K562 (cell line): ENCODE measurements around the gene CC2D1A. TPM values are rescaled to one million over a fixed set of nuclear protein-coding genes. Genes with fewer than 3 reads are reported as not detected.

Experiments
- ATAC-seq: fragments of 200-7000 bp; cut with Tn5 transposase; 3 replicates; pipeline ENCODE4 v1.9.1; 2020; ENCODE audit warnings: moderate library complexity
- BruUV-seq: library from RNA; stranded (reverse); fragments of 400-500 nt; replicated peaks from 2 replicates; lab custom pipeline; 2021; lab: Mats Ljungman, UMichigan
- CTCF ChIA-PET: fragments of 300-600 bp; formaldehyde crosslinking; extraction: SDS; loops from one replicate; lab custom pipeline; 2021; ENCODE audit warnings: low intra/inter-chr PET ratio; lab: Yijun Ruan, JAX
- POLR2A ChIA-PET: fragments of 300-600, 350-650 bp; sonication (Branson Sonifier 250); formaldehyde crosslinking; extraction: SDS; loops from one replicate; lab custom pipeline; 2021; ENCODE audit warnings: antibody characterized with exemption, inconsistent platforms; lab: Yijun Ruan, JAX
- DNase-seq, 4 experiments: peaks; one replicate each; pipeline versions ENCODE4 v3.0.0 to v3.0.0-alpha.2; 2011 to 2018; ENCODE audit warnings: low spot score in 3 of 4, mixed read lengths in 3 of 4; ENCODE audit errors: extremely low read depth in 1 of 4
- FAIRE-seq: peaks from 2 replicates; lab custom pipeline; 2011; peaks lifted over from hg19 to GRCh38; lab: Jason Lieb, UNC
- H2AFZ ChIP-seq: 2 replicates; pipeline ENCODE4 v1.6.0; 2011; ENCODE audit warnings: low read depth, low read length, control low read depth, inconsistent platforms
- H3K27ac ChIP-seq: fragments of 200-600 bp; 3 replicates; pipeline ENCODE4 v1.8.0; 2011; ENCODE audit warnings: low read depth, mild to moderate bottlenecking, control low read depth, inconsistent platforms, low read length, moderate library complexity, mixed read lengths; ENCODE audit errors: extremely low read depth
- H3K27me3 ChIP-seq, 2 experiments: fragments of 300-600 bp in 1 of 2; 2 replicates in 1 of 2; 3 replicates in 1 of 2; pipeline versions ENCODE4 v1.6.0 to v1.8.0; 2011; ENCODE audit warnings: inconsistent platforms in 2 of 2, low read length in 2 of 2, mild to moderate bottlenecking in 1 of 2, mixed read lengths in 1 of 2, moderate library complexity in 1 of 2; ENCODE audit not compliant: control insufficient read depth in 2 of 2, insufficient read depth in 2 of 2
- H3K36me3 ChIP-seq: fragments of 300-600 bp; 3 replicates; pipeline ENCODE4 v1.8.0; 2011; ENCODE audit warnings: mild to moderate bottlenecking, low read length, inconsistent platforms; ENCODE audit not compliant: control insufficient read depth, insufficient read depth
- H3K4me1 ChIP-seq, 2 experiments: fragments of 200-600 bp in 1 of 2; replicated peaks in 1 of 2; 2 replicates in 1 of 2; 3 replicates in 1 of 2; pipeline versions ENCODE4 v1.5.1 to v1.8.0; 2011; ENCODE audit warnings: inconsistent platforms in 2 of 2, low read length in 2 of 2, mild to moderate bottlenecking in 1 of 2, mixed read lengths in 1 of 2, moderate library complexity in 1 of 2; ENCODE audit not compliant: control insufficient read depth in 2 of 2, insufficient read depth in 2 of 2
- H3K4me2 ChIP-seq: 2 replicates; pipeline ENCODE4 v1.6.1; 2011; ENCODE audit warnings: low read length, control low read depth, inconsistent platforms, mixed read lengths; ENCODE audit not compliant: insufficient read depth
- H3K4me3 ChIP-seq: fragments of 200-600 bp; sonication (generic), shearing (Covaris generic); 2 replicates; pipeline ENCODE4 v1.5.1; 2016; ENCODE audit warnings: control low read depth, inconsistent platforms
- H3K79me2 ChIP-seq: fragments of 200-600 bp; 3 replicates; pipeline ENCODE4 v1.8.0; 2011; ENCODE audit warnings: low read length, inconsistent platforms; ENCODE audit not compliant: control insufficient read depth, insufficient read depth
- H3K9ac ChIP-seq, 2 experiments: 2 replicates each; pipeline versions ENCODE4 v1.6.0 to v1.6.1; 2011; ENCODE audit warnings: low read depth in 2 of 2, low read length in 2 of 2, control low read depth in 1 of 2, inconsistent platforms in 1 of 2, mild to moderate bottlenecking in 1 of 2, mixed read lengths in 1 of 2; ENCODE audit not compliant: insufficient read depth in 1 of 2
- H3K9me1 ChIP-seq: one replicate; pipeline ENCODE4 v1.6.0; 2011; ENCODE audit warnings: inconsistent platforms, mild to moderate bottlenecking, low read length, moderate library complexity; ENCODE audit not compliant: control insufficient read depth, insufficient read depth
- H3K9me3 ChIP-seq: replicated peaks from 2 replicates; pipeline ENCODE4 v1.5.1; 2011; ENCODE audit warnings: low read depth, low read length, inconsistent platforms; ENCODE audit not compliant: control insufficient read depth, insufficient read depth
- H4K20me1 ChIP-seq: replicated peaks from 2 replicates; pipeline ENCODE4 v1.6.1; 2011; ENCODE audit warnings: low read length, inconsistent platforms, mixed read lengths; ENCODE audit not compliant: control insufficient read depth, insufficient read depth
- ARID1B ChIP-seq: fragments of 450-650 bp; IDR thresholded peaks from 2 replicates; pipeline ENCODE4 v1.6.1; 2016; ENCODE audit warnings: antibody characterized with exemption, mild to moderate bottlenecking, inconsistent platforms
- ATF2 ChIP-seq: sonication (generic); formaldehyde crosslinking; IDR thresholded peaks from 2 replicates; pipeline ENCODE4 v1.8.1; 2022; ENCODE audit warnings: missing genetic modification reagents
- BRD9 ChIP-seq: fragments of 450-650 bp; IDR thresholded peaks from 2 replicates; pipeline ENCODE4 v1.6.1; 2018; ENCODE audit warnings: low read depth; ENCODE audit not compliant: partially characterized antibody
- DACH1 ChIP-seq: fragments of 450-650 bp; IDR thresholded peaks from 2 replicates; pipeline ENCODE4 v1.6.1; 2018; ENCODE audit not compliant: partially characterized antibody
- HCFC1 ChIP-seq: IDR thresholded peaks from 2 replicates; pipeline ENCODE4 v1.6.1; 2012; ENCODE audit warnings: low read depth, low read length, improper control_type of control experiment
- POLR3A ChIP-seq: IDR thresholded peaks from 2 replicates; pipeline ENCODE4 v1.6.1; 2011; ENCODE audit warnings: borderline replicate concordance, mild to moderate bottlenecking, moderate library complexity; ENCODE audit not compliant: insufficient read length, insufficient read depth; ENCODE audit errors: extremely low read depth
- RAD51 ChIP-seq: fragments of 450-650 bp; IDR thresholded peaks from 2 replicates; pipeline ENCODE4 v1.7.1; 2016; ENCODE audit warnings: low read depth, mild to moderate bottlenecking, borderline replicate concordance
- SFPQ ChIP-seq: fragments of 200-400 bp; formaldehyde crosslinking; IDR thresholded peaks from 2 replicates; pipeline ENCODE4 v1.6.1; 2017; ENCODE audit warnings: mild to moderate bottlenecking, low read depth, low read length, moderate library complexity
- TFAP4 ChIP-seq: sonication (generic); formaldehyde crosslinking; IDR thresholded peaks from 2 replicates; pipeline ENCODE4 v1.8.0; 2022; ENCODE audit warnings: missing genetic modification reagents, mild to moderate bottlenecking, moderate library complexity, borderline replicate concordance
- VEZF1 ChIP-seq: fragments of 200-800 bp; sonication (Bioruptor generic); IDR thresholded peaks from 2 replicates; pipeline ENCODE4 v1.6.1; 2017; ENCODE audit warnings: missing genetic modification characterization, missing compliant biosample characterization
- ZNF384 ChIP-seq: IDR thresholded peaks from 2 replicates; pipeline ENCODE4 v1.6.1; 2012; ENCODE audit warnings: low read depth, low read length, improper control_type of control experiment
- ZNF512 ChIP-seq: IDR thresholded peaks from 2 replicates; pipeline ENCODE4 v1.6.1; 2016; ENCODE audit warnings: missing genetic modification characterization, missing compliant biosample characterization
- ZNF586 ChIP-seq: fragments of 450-650 bp; formaldehyde crosslinking; conservative IDR thresholded peaks from 2 replicates; pipeline ENCODE4 v1.4.0; 2020; ENCODE audit warnings: mild to moderate bottlenecking, moderate library complexity
- ZNF696 ChIP-seq: fragments of 250-450 bp; sonication (Bioruptor Pico); conservative IDR thresholded peaks from 2 replicates; pipeline ENCODE4 v1.4.0; 2020; ENCODE audit warnings: mild to moderate bottlenecking, moderate library complexity
- ZNF79 ChIP-seq: fragments of 250-450 bp; sonication (Bioruptor Pico); IDR thresholded peaks from 2 replicates; pipeline ENCODE4 v1.4.0; 2020; ENCODE audit warnings: low read depth, mild to moderate bottlenecking, moderate library complexity
- WGBS: fragments of 100-300 bp; shearing (Covaris generic); methylation state at CpG from one replicate; pipeline ENCODE4 v1.1.6; 2016; ENCODE audit warnings: low coverage, mixed read lengths; ENCODE audit not compliant: insufficient coverage; ENCODE audit errors: missing lambda C conversion rate; 5-methylcytosine and 5-hydroxymethylcytosine counted together
- in situ Hi-C: fragments of 300-500 bp; cut with MboI; formaldehyde crosslinking; loops from 4 replicates; pipeline ENCODE4 v1.15.0; 2018; ENCODE audit warnings: inconsistent platforms, mixed read lengths
- intact Hi-C: fragments of 100-400 bp; cut with micrococcal nuclease; formaldehyde crosslinking; loops from 2 replicates; pipeline ENCODE4 v1.14.2; 2022
- polyA plus RNA-seq, 8 experiments: library from polyadenylated mRNA; depleted of rRNA in 4 of 8; stranded (reverse) in 5 of 8; unstranded in 3 of 8; fragments of >200 nt; fragmentation: Nextera tagmentation in 2 of 8; fragmentation: Illumina TruSeq in 1 of 8; extraction: Ambion mirVana in 2 of 8; extraction: Trizol in 1 of 8; gene quantifications; 2 replicates each; pipeline versions ENCODE4 v1.2.1 to v1.2.3, GENCODE V29; 2011 to 2014; ENCODE audit warnings: inconsistent platforms in 1 of 8, missing spikeins in 1 of 8
- total RNA-seq, 7 experiments: library from RNA; depleted of rRNA in 6 of 7; stranded (reverse); fragments of >200 nt in 6 of 7; fragmentation: Illumina TruSeq in 2 of 7; extraction: Trizol in 2 of 7; gene quantifications; 2 replicates each; pipeline versions ENCODE4 v1.2.1 to v1.2.3, GENCODE V29; 2011 to 2021; ENCODE audit warnings: low replicate concordance in 1 of 7

The CC2D1A gene
- total and polyA plus RNA-seq, 9 of the 15 experiments (the other 6 are each of a cell fraction or from before 2014, with no cell fraction given) = 0.32 to 31.0 (median 12.9) TPM

- Histone ChIP-seq H3K4me1 (peaks cover 0 to 21% of the 10 kb centered on the region in 2 experiments; a peak in 2 of 5 replicates), H3K79me2 (no peaks in the 10 kb centered on the region), H3K27ac (no peak overlapping the region), H3K4me3 (no peak overlapping the region), H3K27me3 (no peaks in the 10 kb centered on the region), H3K9me3 (no peaks in the 10 kb centered on the region), H3K9me1 (peaks cover 4% of the 10 kb centered on the region), H3K4me2 (no peak overlapping the region), H3K9ac (0 out of 4 replicates have a peak overlapping the region, but pooled peaks of 1 of the 2 experiments have one; percentile 6), H3K36me3 (peaks cover 56% of the 10 kb centered on the region; the same call in 2 of the 3 replicates), H2AFZ (no peak overlapping the region), H4K20me1 (no peaks in the 10 kb centered on the region)
- 80% methylated on average over 6 of the region's 8 CpGs for WGBS
- in situ Hi-C loops (no loop called here), intact Hi-C loops (no loop called here)
- BruUV-seq = no TSS peak
- ChIA-PET POLR2A (interaction anchor here (0.6 to 1.1 kb wide), 3 partner anchors 7 to 17 kb away, joined by 3 to 4 read pairs (median 3); no protein-coding TSS in a partner anchor), CTCF (no interaction called here)
- no peak for ATAC-seq
- no peak for FAIRE-seq
- DNase-seq = no peak
- no peak for TF ChIP-seq DACH1
- TF ChIP-seq ZNF586 (CRISPR knock-in tag) = no peak
- no peak for TF ChIP-seq ZNF384
- TF ChIP-seq HCFC1 = no peak
- TF ChIP-seq RAD51 = no peak
- no peak for TF ChIP-seq ARID1B
- TF ChIP-seq VEZF1 = no peak
- TF ChIP-seq SFPQ = no peak
- TF ChIP-seq BRD9 = no peak
- TF ChIP-seq ATF2 (CRISPR knock-in tag) = no peak
- no peak for TF ChIP-seq TFAP4 (CRISPR knock-in tag)
- TF ChIP-seq POLR3A = no peak
- TF ChIP-seq ZNF512 (tag) = no peak
- TF ChIP-seq ZNF696 (CRISPR knock-in tag) = no peak
- TF ChIP-seq ZNF79 = no peak
These were observed 20.7 kb downstream of the CC2D1A start for GRCh38 chr19:13926715-13927114.
